ENCODE measurements around the gene MXD4.

The MXD4 gene

GRCh38 chr4:2270341-2271165, 8.6 kb upstream of the MXD4 start:
- H3K4me2 ChIP-seq (ENCODE audit: low read depth, low read length): no peak overlapping the region
- DNase-seq: no peak
- H3K9me2 ChIP-seq (replicated peaks; ENCODE audit: insufficient read depth, low read length): no peaks in the 10 kb centered on the region
- H3K79me2 ChIP-seq (ENCODE audit: low read length): no peaks in the 10 kb centered on the region
- no peaks in the 10 kb centered on the region for H3K9me3 ChIP-seq (replicated peaks; ENCODE audit: insufficient read depth, low read length)
- no peak overlapping the region for H3K4me3 ChIP-seq (ENCODE audit: low read length)
- H3K9ac ChIP-seq (ENCODE audit: low read length): no peak overlapping the region
- H3K27me3 ChIP-seq (replicated peaks; ENCODE audit: insufficient read depth, low read length): no peaks in the 10 kb centered on the region
- no peaks in the 10 kb centered on the region for H3K36me3 ChIP-seq (replicated peaks; ENCODE audit: insufficient read depth, low read length)
- H3K27ac ChIP-seq (ENCODE audit: low read length): no peak overlapping the region
- H3F3A ChIP-seq (ENCODE audit: insufficient read depth, low read length): no peaks in the 10 kb centered on the region
- no peaks in the 10 kb centered on the region for H3K4me1 ChIP-seq (ENCODE audit: low read length)
- H2AFZ ChIP-seq (ENCODE audit: low read length): no peak overlapping the region
- TF ChIP-seq EZH2phosphoT487 (IDR thresholded peaks at IDR 0.05; ENCODE audit: low read length) (no peak), CTCF (IDR thresholded peaks at IDR 0.05; ENCODE audit: low read length) (no peak), EZH2 (optimal IDR thresholded peaks at IDR 0.05; ENCODE audit: low read depth, low read length) (no peak)
- no peaks in the 10 kb centered on the region for H4K20me1 ChIP-seq (ENCODE audit: insufficient read depth, low read length)

DNA sequence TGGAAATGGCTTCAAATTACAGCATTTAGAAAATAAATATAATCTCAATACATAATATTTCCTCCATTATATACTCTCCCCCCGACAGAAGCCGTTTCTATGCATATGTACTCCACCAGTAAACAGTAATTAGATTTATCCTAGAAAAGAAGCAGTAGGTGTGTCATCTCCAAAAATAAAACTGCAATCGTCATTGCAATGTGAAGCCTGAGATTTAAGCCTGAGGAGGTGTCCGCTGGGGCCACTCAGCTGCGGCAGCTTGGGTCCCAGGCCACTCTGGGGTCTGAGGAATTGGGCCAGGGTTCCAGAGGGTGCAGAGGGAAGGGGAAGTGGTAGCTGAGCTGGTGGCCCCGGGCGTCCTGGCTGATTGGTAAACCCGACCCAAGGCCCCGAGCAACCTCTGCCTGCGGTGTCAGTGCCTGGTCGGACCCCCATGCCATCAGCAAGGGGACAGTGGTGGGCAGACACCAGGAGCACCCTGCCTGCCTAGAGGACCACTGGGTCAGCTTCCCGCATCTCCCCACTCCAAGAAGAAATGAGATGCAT, 7.8 kb upstream of the MXD4 start:
- Histone ChIP-seq H3K4me2 (ENCODE audit: low read depth, low read length) (no peak overlapping the region), H3K27ac (ENCODE audit: low read length) (no peak overlapping the region), H3K4me3 (ENCODE audit: low read length) (no peak overlapping the region), H3K36me3 (replicated peaks; ENCODE audit: insufficient read depth, low read length) (no peaks in the 10 kb centered on the region), H3K27me3 (replicated peaks; ENCODE audit: insufficient read depth, low read length) (no peaks in the 10 kb centered on the region), H3K79me2 (ENCODE audit: low read length) (no peaks in the 10 kb centered on the region), H4K20me1 (ENCODE audit: insufficient read depth, low read length) (no peaks in the 10 kb centered on the region), H3F3A (ENCODE audit: insufficient read depth, low read length) (no peaks in the 10 kb centered on the region), H3K9me3 (replicated peaks; ENCODE audit: insufficient read depth, low read length) (no peaks in the 10 kb centered on the region), H2AFZ (ENCODE audit: low read length) (no peak overlapping the region), H3K9ac (ENCODE audit: low read length) (no peak overlapping the region), H3K4me1 (ENCODE audit: low read length) (peaks cover 2% of the 10 kb centered on the region), H3K9me2 (replicated peaks; ENCODE audit: insufficient read depth, low read length) (no peaks in the 10 kb centered on the region)
- TF ChIP-seq CTCF (IDR thresholded peaks at IDR 0.05; ENCODE audit: low read length) (no peak), EZH2phosphoT487 (IDR thresholded peaks at IDR 0.05; ENCODE audit: low read length) (no peak), EZH2 (optimal IDR thresholded peaks at IDR 0.05; ENCODE audit: low read depth, low read length) (no peak)
- no peak for DNase-seq

- DNase-seq: no peak
- no peaks in the 10 kb centered on the region for H3K79me2 ChIP-seq (ENCODE audit: low read length)
- H3K36me3 ChIP-seq (replicated peaks; ENCODE audit: insufficient read depth, low read length): no peaks in the 10 kb centered on the region
- no peaks in the 10 kb centered on the region for H4K20me1 ChIP-seq (ENCODE audit: insufficient read depth, low read length)
- H3K9me2 ChIP-seq (replicated peaks; ENCODE audit: insufficient read depth, low read length): no peaks in the 10 kb centered on the region
- H3K4me3 ChIP-seq (ENCODE audit: low read length): no peak overlapping the region
- H3K4me2 ChIP-seq (ENCODE audit: low read depth, low read length): no peak overlapping the region
- H3F3A ChIP-seq (ENCODE audit: insufficient read depth, low read length): peaks cover 3% of the 10 kb centered on the region; the same call in 1 of the 2 replicates
- no peak overlapping the region for H3K9ac ChIP-seq (ENCODE audit: low read length)
- no peak overlapping the region for H2AFZ ChIP-seq (ENCODE audit: low read length)
- TF ChIP-seq CTCF (IDR thresholded peaks at IDR 0.05; ENCODE audit: low read length) (no peak), EZH2phosphoT487 (IDR thresholded peaks at IDR 0.05; ENCODE audit: low read length) (no peak), EZH2 (optimal IDR thresholded peaks at IDR 0.05; ENCODE audit: low read depth, low read length) (no peak)
- H3K9me3 ChIP-seq (replicated peaks; ENCODE audit: insufficient read depth, low read length): no peaks in the 10 kb centered on the region
- H3K27ac ChIP-seq (ENCODE audit: low read length): no peak overlapping the region
- peaks cover 7% of the 10 kb centered on the region for H3K4me1 ChIP-seq (ENCODE audit: low read length)
- H3K27me3 ChIP-seq (replicated peaks; ENCODE audit: insufficient read depth, low read length): no peaks in the 10 kb centered on the region
Measured at GRCh38 chr4:2269206-2269531, 7.3 kb upstream of the MXD4 start.

Measured in MM.1S (cell line).